GM12801 (cell line): ENCODE measurements around the gene MMS19.

ENCODE experiments used
- TF ChIP-seq, protein P1 (sequence below): IDR thresholded peaks from one replicate; pipeline ENCODE4 v1.5.1; 2011; ENCODE audit warnings: control low read depth; ENCODE audit not compliant: insufficient read length; ENCODE audit errors: extremely low read depth

Gene MMS19

DNA sequence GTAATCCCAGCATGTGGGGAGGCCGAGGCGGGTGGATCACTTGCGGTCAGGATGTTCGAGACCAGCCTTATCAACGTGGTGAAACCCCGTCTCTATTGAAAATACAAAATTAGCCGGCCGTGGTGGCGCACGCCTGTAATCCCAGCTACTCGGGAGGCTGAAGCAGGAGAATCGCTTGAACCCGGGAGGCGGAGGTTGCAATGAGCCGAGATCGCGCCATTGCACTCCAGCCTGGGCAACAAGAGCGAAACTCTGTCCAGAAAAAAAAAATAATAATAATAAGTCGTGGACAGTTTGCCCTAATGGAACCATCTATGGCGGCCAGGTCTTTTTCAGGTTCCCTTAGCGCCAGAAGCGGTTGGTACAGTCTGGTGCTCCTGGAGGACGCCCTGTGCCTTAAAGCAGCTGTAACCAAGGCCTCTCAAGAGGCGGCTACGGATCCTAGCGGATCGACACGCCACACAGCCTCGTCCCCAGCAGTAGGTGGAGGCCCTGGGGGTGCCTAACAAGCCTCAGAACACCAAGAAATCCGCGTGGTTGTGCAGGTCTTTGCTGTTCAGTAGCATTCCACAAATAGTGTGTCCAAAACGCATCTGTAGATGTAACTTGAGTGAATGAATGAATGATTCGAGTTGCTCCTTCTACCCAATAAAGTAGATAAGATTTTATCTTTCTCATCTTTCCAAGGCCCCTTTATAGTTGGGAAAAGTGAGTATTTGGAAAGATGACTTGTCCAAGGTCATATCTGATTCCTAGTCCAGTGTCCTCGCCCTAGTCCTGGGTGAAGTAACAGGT lies 71.2 kb downstream of the MMS19 start:
- TF ChIP-seq, protein P1, sequence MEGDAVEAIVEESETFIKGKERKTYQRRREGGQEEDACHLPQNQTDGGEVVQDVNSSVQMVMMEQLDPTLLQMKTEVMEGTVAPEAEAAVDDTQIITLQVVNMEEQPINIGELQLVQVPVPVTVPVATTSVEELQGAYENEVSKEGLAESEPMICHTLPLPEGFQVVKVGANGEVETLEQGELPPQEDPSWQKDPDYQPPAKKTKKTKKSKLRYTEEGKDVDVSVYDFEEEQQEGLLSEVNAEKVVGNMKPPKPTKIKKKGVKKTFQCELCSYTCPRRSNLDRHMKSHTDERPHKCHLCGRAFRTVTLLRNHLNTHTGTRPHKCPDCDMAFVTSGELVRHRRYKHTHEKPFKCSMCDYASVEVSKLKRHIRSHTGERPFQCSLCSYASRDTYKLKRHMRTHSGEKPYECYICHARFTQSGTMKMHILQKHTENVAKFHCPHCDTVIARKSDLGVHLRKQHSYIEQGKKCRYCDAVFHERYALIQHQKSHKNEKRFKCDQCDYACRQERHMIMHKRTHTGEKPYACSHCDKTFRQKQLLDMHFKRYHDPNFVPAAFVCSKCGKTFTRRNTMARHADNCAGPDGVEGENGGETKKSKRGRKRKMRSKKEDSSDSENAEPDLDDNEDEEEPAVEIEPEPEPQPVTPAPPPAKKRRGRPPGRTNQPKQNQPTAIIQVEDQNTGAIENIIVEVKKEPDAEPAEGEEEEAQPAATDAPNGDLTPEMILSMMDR = no peak

DNA sequence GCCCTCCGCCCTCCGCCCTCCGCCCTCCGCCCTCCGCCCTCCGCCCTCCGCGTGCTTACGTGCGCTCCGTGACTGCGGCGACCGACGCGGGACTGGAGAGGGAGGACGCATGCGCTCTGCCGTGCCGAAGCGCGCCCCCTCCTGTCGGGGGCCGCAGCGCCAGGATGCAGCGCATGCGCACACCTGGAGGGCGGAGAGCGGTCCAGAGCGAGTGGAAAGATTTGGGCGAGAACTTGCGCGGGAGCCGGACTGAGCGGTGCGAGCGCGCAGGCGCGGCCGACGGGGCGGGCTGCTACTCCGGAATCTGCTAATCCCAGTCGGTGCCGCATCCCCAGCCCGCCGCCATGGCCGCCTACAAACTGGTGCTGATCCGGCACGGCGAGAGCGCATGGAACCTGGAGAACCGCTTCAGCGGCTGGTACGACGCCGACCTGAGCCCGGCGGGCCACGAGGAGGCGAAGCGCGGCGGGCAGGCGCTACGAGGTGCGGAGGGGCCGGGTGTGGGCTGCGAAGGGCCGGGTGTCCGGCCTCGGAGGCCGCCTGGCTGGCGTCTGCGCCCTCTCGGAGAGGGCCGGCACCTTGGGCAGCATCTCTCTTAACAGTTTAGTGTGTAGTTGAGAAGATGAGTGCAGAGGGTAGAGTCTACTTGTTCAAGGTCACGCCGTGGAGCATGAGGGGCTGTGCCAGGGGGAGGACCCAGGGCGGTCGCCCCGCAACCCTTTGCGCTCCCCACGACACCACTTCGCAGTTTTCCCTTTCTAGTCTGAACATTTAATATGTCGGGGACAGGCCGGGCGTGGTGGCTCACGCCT lies 72.1 kb downstream of the MMS19 start, which contains the start of gene PGAM1:
PGAM1 (plus strand) TSS at position 228 of the 812 bp plus-strand sequence; CDS start at position 345, 117 bp downstream.
- TF ChIP-seq, protein P1 = no peak

DNA sequence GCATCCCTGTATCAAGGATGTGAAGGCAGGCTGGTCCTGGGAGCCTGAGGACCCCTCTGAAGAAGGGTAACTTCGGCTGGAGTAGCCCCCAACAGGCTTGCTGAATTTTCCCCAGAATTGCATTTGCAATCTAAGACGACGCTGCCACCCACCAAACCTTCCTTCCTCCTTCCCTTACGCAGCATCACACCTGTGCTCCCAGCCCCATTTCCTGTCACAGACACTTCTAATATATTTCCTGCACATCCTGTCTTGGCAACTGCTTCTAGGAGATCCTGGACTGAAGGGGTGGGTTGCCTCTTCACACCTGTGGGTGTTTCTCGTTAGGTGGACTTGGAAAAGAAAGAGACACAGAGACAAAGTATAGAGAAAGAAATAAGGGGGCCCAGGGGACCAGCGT lies 81.7 kb downstream of the MMS19 start:
- TF ChIP-seq, protein P1 = no peak

DNA sequence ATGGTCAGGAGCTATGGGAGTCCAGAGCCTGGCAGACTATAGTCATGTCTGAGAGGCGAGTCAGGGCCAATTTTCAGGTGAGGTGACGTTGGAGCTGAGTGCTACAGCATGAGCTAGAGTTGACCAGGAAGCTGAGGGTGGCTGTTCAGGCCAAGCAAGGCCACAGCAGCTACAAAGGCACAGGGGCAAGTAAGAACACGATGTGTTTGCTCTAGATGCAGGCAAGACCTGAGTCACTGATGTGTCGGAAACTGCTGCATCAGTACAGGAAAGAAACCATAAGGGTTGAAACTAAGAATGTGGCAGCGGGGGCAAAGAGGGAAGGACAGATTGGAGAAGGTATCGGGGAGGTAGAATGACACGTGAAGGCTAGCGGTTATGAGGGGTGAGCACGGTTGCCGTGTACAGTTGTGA lies 85.3 kb downstream of the MMS19 start:
- TF ChIP-seq, protein P1 = no peak

DNA sequence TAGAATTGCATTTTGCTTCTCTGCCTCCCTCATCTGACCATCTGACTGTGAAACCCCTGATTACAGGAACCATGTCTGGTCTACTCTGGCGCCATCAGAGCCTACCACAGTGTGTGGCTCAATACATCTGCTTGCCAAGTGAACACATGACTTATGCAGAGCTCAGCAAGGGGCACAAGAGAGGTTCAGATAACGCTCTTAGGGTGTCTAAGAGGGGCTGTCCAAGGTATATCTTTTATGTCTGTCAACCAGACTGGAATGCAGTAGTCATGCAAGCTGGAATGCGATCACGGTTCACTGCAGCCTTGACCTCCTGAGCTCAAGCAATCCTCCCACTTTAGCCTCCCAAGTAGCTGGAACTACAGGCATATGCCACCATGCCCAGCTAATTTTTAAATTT lies 86.8 kb downstream of the MMS19 start:
- TF ChIP-seq, protein P1 = no peak

DNA sequence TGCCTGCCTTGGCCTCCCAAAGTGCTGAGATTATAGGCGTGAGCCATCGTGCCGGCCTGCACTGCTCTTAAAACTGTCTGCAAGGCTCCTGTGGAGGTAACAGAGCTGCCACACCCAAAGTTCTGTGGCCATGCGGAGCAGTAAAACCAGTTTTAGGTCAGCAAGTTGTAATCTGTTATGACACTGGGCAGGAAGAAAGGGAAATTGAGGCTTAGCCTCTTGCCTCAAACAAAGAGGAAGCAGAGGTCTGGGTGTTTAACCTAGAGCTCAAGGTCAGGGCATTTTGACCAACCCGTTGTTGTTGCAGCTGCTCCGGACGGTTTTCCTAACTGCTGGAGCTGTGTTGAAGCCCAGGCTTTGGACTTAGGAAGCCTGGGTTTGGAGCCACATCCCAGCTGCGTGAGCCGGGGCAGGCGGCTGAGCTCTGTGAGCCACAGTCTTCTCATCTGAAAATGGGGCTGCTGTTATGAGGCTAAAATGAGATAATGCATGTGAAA lies 89.7 kb downstream of the MMS19 start:
- TF ChIP-seq, protein P1 = no peak
